H1 (cell line): Measurements from ENCODE around the gene TBC1D32. TPM values are rescaled to one million over a fixed set of nuclear protein-coding genes. Genes with fewer than 3 reads are reported as not detected.

Experiments used
- CTCF ChIA-PET: fragments of 300-600 bp; sonication (Branson Sonifier 250); formaldehyde crosslinking; loops from one replicate; lab custom pipeline; 2021; ENCODE audit not compliant: partially characterized antibody; lab: Charles Lee
- POLR2A ChIA-PET: fragments of 300-600 bp; sonication (Branson Sonifier 250); formaldehyde crosslinking; loops from one replicate; lab custom pipeline; 2021; ENCODE audit warnings: inconsistent platforms; ENCODE audit not compliant: partially characterized antibody; lab: Charles Lee
- DNase-seq, 2 experiments: peaks; one replicate each; pipeline versions ENCODE4 v3.0.0 to v3.0.0-alpha.2; 2010 to 2022; ENCODE audit warnings: low spot score in 2 of 2, low read depth in 1 of 2, mixed read lengths in 1 of 2
- FAIRE-seq: peaks from 2 replicates; lab custom pipeline; 2011; peaks lifted over from hg19 to GRCh38; lab: Jason Lieb, UNC
- H2AFZ ChIP-seq: 2 replicates; pipeline ENCODE4 v1.8.1; 2012; ENCODE audit warnings: low read length, inconsistent platforms
- H2AK5ac ChIP-seq: 2 replicates; pipeline ENCODE4 v1.6.1; 2013; ENCODE audit warnings: low read depth, low read length
- H2BK120ac ChIP-seq: replicated peaks from 2 replicates; pipeline ENCODE3; 2013; ENCODE audit warnings: low read depth, low read length, inconsistent platforms
- H2BK12ac ChIP-seq: 2 replicates; pipeline ENCODE4 v1.6.1; 2013; ENCODE audit warnings: low read depth, low read length
- H2BK15ac ChIP-seq: 2 replicates; pipeline ENCODE4 v1.6.1; 2013; ENCODE audit warnings: low read length
- H2BK20ac ChIP-seq: 2 replicates; pipeline ENCODE4 v1.6.1; 2013; ENCODE audit warnings: low read length
- H2BK5ac ChIP-seq: 2 replicates; pipeline ENCODE4 v1.6.1; 2013; ENCODE audit warnings: low read depth, low read length
- H3K14ac ChIP-seq: 2 replicates; pipeline ENCODE4 v1.6.1; 2013; ENCODE audit warnings: inconsistent platforms; ENCODE audit not compliant: insufficient read length
- H3K18ac ChIP-seq: 2 replicates; pipeline ENCODE4 v1.6.1; 2013; ENCODE audit warnings: low read length; ENCODE audit errors: extremely low read depth
- H3K23ac ChIP-seq: 2 replicates; pipeline ENCODE4 v1.6.1; 2013; ENCODE audit warnings: inconsistent platforms; ENCODE audit not compliant: insufficient read length
- H3K23me2 ChIP-seq: 2 replicates; pipeline ENCODE4 v1.6.1; 2013; ENCODE audit warnings: low read depth, low read length
- H3K27ac ChIP-seq: 2 replicates; pipeline ENCODE4 v1.6.1; 2011; ENCODE audit warnings: low read depth, low read length, inconsistent platforms
- H3K27me3 ChIP-seq, 4 experiments: replicated peaks in 1 of 4; 1 replicate in 1 of 4; 2 replicates in 3 of 4; pipeline versions ENCODE4 v1.6.1 to v1.8.1; 2011 to 2013; ENCODE audit warnings: low read length in 3 of 4, mild to moderate bottlenecking in 3 of 4, inconsistent platforms in 2 of 4, mixed read lengths in 2 of 4, moderate library complexity in 1 of 4; ENCODE audit not compliant: control insufficient read depth in 3 of 4, insufficient read depth in 3 of 4; ENCODE audit errors: extremely low read depth in 1 of 4
- H3K36me3 ChIP-seq, 4 experiments: 2 replicates each; pipeline versions ENCODE4 v1.6.1 to v1.8.1; 2011 to 2013; ENCODE audit warnings: mild to moderate bottlenecking in 4 of 4, low read length in 3 of 4, moderate library complexity in 2 of 4, control low read depth in 1 of 4, inconsistent platforms in 1 of 4; ENCODE audit not compliant: insufficient read depth in 4 of 4, control insufficient read depth in 2 of 4
- H3K4ac ChIP-seq: replicated peaks from 2 replicates; pipeline ENCODE3; 2013; ENCODE audit warnings: low read length, low read depth, mixed read lengths, inconsistent platforms; ENCODE audit not compliant: insufficient read length
- H3K4me1 ChIP-seq, 4 experiments: replicated peaks in 1 of 4; 1 replicate in 1 of 4; 2 replicates in 3 of 4; pipeline versions ENCODE4 v1.6.1 to v1.8.1; 2011 to 2013; ENCODE audit warnings: low read length in 3 of 4, inconsistent platforms in 2 of 4, mixed read lengths in 1 of 4; ENCODE audit not compliant: insufficient read depth in 4 of 4, control insufficient read depth in 3 of 4
- H3K4me2 ChIP-seq, 2 experiments: 2 replicates each; pipeline versions ENCODE4 v1.6.1 to v1.8.1; 2011 to 2013; ENCODE audit warnings: low read depth in 2 of 2, low read length in 2 of 2, control low read depth in 1 of 2, inconsistent platforms in 1 of 2, mild to moderate bottlenecking in 1 of 2; ENCODE audit not compliant: insufficient read depth in 1 of 2
- H3K4me3 ChIP-seq, 4 experiments: fragments of 200-600, 300-600 bp in 1 of 4; sonication (generic), shearing (Covaris generic), sonication (Bioruptor Twin) in 1 of 4; 2 replicates each; pipeline versions ENCODE4 v1.5.1 to v1.8.1; 2011 to 2016; ENCODE audit warnings: low read length in 4 of 4, low read depth in 3 of 4, control low read depth in 2 of 4, inconsistent platforms in 2 of 4, mild to moderate bottlenecking in 2 of 4, mixed read lengths in 1 of 4, moderate library complexity in 1 of 4; ENCODE audit not compliant: insufficient read depth in 2 of 4; ENCODE audit errors: extremely low read depth in 1 of 4
- H3K56ac ChIP-seq: replicated peaks from 2 replicates; pipeline ENCODE3; 2013; ENCODE audit warnings: low read depth, mild to moderate bottlenecking, mixed read lengths, low read length, inconsistent platforms; ENCODE audit not compliant: insufficient read length
- H3K79me1 ChIP-seq: 2 replicates; pipeline ENCODE4 v1.6.1; 2013; ENCODE audit warnings: low read depth, low read length, control low read depth
- H3K79me2 ChIP-seq, 2 experiments: 2 replicates each; pipeline versions ENCODE4 v1.6.1 to v1.8.1; 2012 to 2013; ENCODE audit warnings: low read length in 2 of 2, mild to moderate bottlenecking in 2 of 2, inconsistent platforms in 1 of 2; ENCODE audit not compliant: insufficient read depth in 2 of 2, control insufficient read depth in 1 of 2
- H3K9ac ChIP-seq, 4 experiments: replicated peaks in 1 of 4; 1 replicate in 1 of 4; 2 replicates in 3 of 4; pipeline versions ENCODE4 v1.6.1 to v1.8.1; 2011 to 2013; ENCODE audit warnings: low read depth in 3 of 4, low read length in 3 of 4, control low read depth in 2 of 4, mild to moderate bottlenecking in 2 of 4, moderate library complexity in 2 of 4, inconsistent platforms in 1 of 4; ENCODE audit errors: extremely low read depth in 1 of 4
- H3K9me3 ChIP-seq, 2 experiments: 2 replicates each; pipeline versions ENCODE4 v1.6.1 to v1.8.1; 2012 to 2013; ENCODE audit warnings: mild to moderate bottlenecking in 2 of 2, moderate library complexity in 2 of 2, control low read depth in 1 of 2, inconsistent platforms in 1 of 2, low read depth in 1 of 2, low read length in 1 of 2, mixed read lengths in 1 of 2; ENCODE audit not compliant: insufficient read depth in 2 of 2
- H4K20me1 ChIP-seq, 2 experiments: replicated peaks in 1 of 2; 2 replicates each; pipeline versions ENCODE3 to v1.8.1; 2011 to 2013; ENCODE audit warnings: inconsistent platforms in 2 of 2, low read length in 2 of 2, mild to moderate bottlenecking in 1 of 2; ENCODE audit not compliant: insufficient read depth in 2 of 2, control insufficient read depth in 1 of 2
- H4K5ac ChIP-seq: 2 replicates; pipeline ENCODE4 v1.6.1; 2013; ENCODE audit warnings: low read length, low read depth, mixed read lengths, inconsistent platforms; ENCODE audit not compliant: insufficient read length
- H4K8ac ChIP-seq: 2 replicates; pipeline ENCODE4 v1.8.0; 2013; ENCODE audit warnings: mild to moderate bottlenecking, moderate library complexity, low read length, inconsistent platforms; ENCODE audit not compliant: insufficient read depth; ENCODE audit errors: extremely low read depth
- H4K91ac ChIP-seq: replicated peaks from 2 replicates; pipeline ENCODE3; 2013; ENCODE audit warnings: low read length, mixed read lengths, inconsistent platforms; ENCODE audit not compliant: insufficient read length
- HDAC2 ChIP-seq, 2 experiments: fragments of 300-600 bp in 1 of 2; sonication (generic) in 1 of 2; IDR thresholded peaks; 2 replicates each; pipeline ENCODE4 v1.6.1; 2011 to 2012; ENCODE audit warnings: low read depth in 2 of 2, low read length in 2 of 2, mild to moderate bottlenecking in 2 of 2, moderate library complexity in 2 of 2, borderline replicate concordance in 1 of 2, inconsistent platforms in 1 of 2
- NANOG ChIP-seq: IDR thresholded peaks from 2 replicates; pipeline ENCODE4 v1.6.1; 2011; ENCODE audit warnings: low read length, low read depth, mild to moderate bottlenecking, inconsistent platforms; ENCODE audit not compliant: insufficient read depth, poor library complexity, severe bottlenecking
- POU5F1 ChIP-seq: IDR thresholded peaks from 2 replicates; pipeline ENCODE4 v1.6.1; 2011; ENCODE audit warnings: low read depth, mild to moderate bottlenecking, low read length, moderate library complexity
- SP2 ChIP-seq: IDR thresholded peaks from 2 replicates; pipeline ENCODE4 v1.6.1; 2012; ENCODE audit warnings: mild to moderate bottlenecking, low read length, inconsistent platforms
- SRF ChIP-seq: IDR thresholded peaks from 2 replicates; pipeline ENCODE4 v1.6.1; 2011; ENCODE audit warnings: mild to moderate bottlenecking, low read depth, low read length, moderate library complexity
- WGBS, 2 experiments: shearing (Covaris generic) in 1 of 2; methylation state at CpG; one replicate each; pipeline versions ENCODE4 v1.1.6 to v1.1.7; 2013 to 2015; ENCODE audit warnings: low lambda C conversion rate in 2 of 2, mixed read lengths in 2 of 2, inconsistent platforms in 1 of 2, low coverage in 1 of 2, missing lambda C conversion rate in 1 of 2; ENCODE audit not compliant: insufficient replicate concordance in 2 of 2, insufficient coverage in 1 of 2, insufficient read length in 1 of 2; ENCODE audit errors: extremely low coverage in 1 of 2, missing lambda C conversion rate in 1 of 2; 5-methylcytosine and 5-hydroxymethylcytosine counted together
- polyA plus RNA-seq, 7 experiments: library from polyadenylated mRNA; depleted of rRNA in 3 of 7; stranded (reverse) in 5 of 7; unstranded in 2 of 7; fragments of >200 nt in 5 of 7; fragments of 200-250 nt in 2 of 7; gene quantifications; 1 replicate in 5 of 7; 2 replicates in 1 of 7; 4 replicates in 1 of 7; pipeline versions ENCODE4 v1.2.1 to v1.2.3, GENCODE V29; 2011 to 2013; ENCODE audit warnings: missing spikeins in 2 of 7, mixed read lengths in 2 of 7
- total RNA-seq: library from RNA; stranded (reverse); fragmentation: NEBNext Ultra II Directional; extraction: Animal tissue kit (Norgen Biotek cat#: 25700); gene quantifications from 2 replicates; pipeline ENCODE4 v1.2.1, GENCODE V29; 2021
- TF ChIP-seq, protein P1 (sequence below): IDR thresholded peaks from 2 replicates; pipeline ENCODE4 v1.6.1; 2012; ENCODE audit warnings: inconsistent platforms
- TF ChIP-seq, protein P2 (sequence below): IDR thresholded peaks from 2 replicates; pipeline ENCODE4 v1.6.1; 2012; ENCODE audit warnings: inconsistent platforms
- TF ChIP-seq, protein P3 (sequence below), 3 experiments: IDR thresholded peaks; 1 replicate in 2 of 3; 2 replicates in 1 of 3; pipeline versions ENCODE4 v1.5.1 to v1.6.1; 2011; ENCODE audit warnings: low read length in 3 of 3, mild to moderate bottlenecking in 3 of 3, inconsistent platforms in 2 of 3, low read depth in 1 of 3, moderate library complexity in 1 of 3; ENCODE audit not compliant: insufficient read depth in 1 of 3; ENCODE audit errors: control extremely low read depth in 1 of 3

TBC1D32 gene
- total and polyA plus RNA-seq, 2 of the 8 experiments (the other 6 are each of a cell fraction or from before 2014, with no cell fraction given): 5.3 to 7.1 TPM

DNA sequence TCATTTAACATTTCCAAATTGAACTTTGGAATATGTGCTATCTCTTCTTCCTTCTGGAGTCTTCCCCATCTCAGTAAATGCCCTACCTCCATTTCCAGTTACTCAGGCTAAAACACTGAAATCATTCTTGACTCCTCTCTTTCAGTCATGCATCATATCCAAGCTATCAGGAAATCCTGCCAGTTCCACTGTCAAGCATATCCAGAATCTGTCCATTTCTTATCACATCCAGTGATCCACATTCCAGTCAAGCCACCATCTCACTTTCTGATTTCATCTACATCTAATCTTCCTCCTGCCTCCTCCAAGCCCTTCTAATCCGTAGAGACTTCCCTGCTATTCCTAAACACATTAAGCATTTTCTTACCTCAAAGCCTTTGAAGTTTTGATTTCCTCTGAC lies 15.3 kb upstream of the TBC1D32 start:
- Histone ChIP-seq H2BK120ac (no peak overlapping the region), H3K14ac (no peak overlapping the region), H3K4ac (no peak overlapping the region), H3K36me3 (no peaks in the 10 kb centered on the region), H3K23ac (no peak overlapping the region), H2BK20ac (no peak overlapping the region), H3K27ac (no peak overlapping the region), H3K79me2 (no peaks in the 10 kb centered on the region), H4K91ac (no peak overlapping the region), H3K4me2 (no peak overlapping the region), H3K9me3 (no peaks in the 10 kb centered on the region), H2AFZ (no peak overlapping the region), H4K5ac (no peak overlapping the region), H3K4me3 (no peak overlapping the region), H4K20me1 (no peaks in the 10 kb centered on the region), H3K18ac (no peak overlapping the region), H3K4me1 (no peaks in the 10 kb centered on the region), H3K9ac (no peak overlapping the region), H2AK5ac (no peak overlapping the region), H3K23me2 (no peaks in the 10 kb centered on the region), H3K27me3 (no peaks in the 10 kb centered on the region), H2BK5ac (no peak overlapping the region), H3K79me1 (no peaks in the 10 kb centered on the region), H3K56ac (no peak overlapping the region), H2BK15ac (no peak overlapping the region), H4K8ac (no peak overlapping the region), H2BK12ac (no peak overlapping the region)
- 75% methylated on average over 1 of the region's 1 CpG; no CpG with 5 or more reads in 1 of the 2 experiments for WGBS, 2 experiments
- ChIA-PET POLR2A (no interaction called here), CTCF (interaction anchor here (2.5 kb wide), 1 partner anchor 8 kb away, joined by 7 read pairs; no protein-coding TSS in a partner anchor)
- no peak for FAIRE-seq
- no peak for DNase-seq
- TF ChIP-seq SRF (no peak), SP2 (no peak), POU5F1 (no peak), NANOG (no peak), HDAC2 (IDR thresholded peaks at IDR 0.05; ENCODE audit: borderline replicate concordance in 1 of 2, low read depth in 2 of 2, low read length in 2 of 2) (no peak)
- TF ChIP-seq, protein P1, sequence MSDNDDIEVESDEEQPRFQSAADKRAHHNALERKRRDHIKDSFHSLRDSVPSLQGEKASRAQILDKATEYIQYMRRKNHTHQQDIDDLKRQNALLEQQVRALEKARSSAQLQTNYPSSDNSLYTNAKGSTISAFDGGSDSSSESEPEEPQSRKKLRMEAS: no peak
- TF ChIP-seq, protein P2, sequence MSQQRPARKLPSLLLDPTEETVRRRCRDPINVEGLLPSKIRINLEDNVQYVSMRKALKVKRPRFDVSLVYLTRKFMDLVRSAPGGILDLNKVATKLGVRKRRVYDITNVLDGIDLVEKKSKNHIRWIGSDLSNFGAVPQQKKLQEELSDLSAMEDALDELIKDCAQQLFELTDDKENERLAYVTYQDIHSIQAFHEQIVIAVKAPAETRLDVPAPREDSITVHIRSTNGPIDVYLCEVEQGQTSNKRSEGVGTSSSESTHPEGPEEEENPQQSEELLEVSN: no peak
- TF ChIP-seq, protein P3, sequence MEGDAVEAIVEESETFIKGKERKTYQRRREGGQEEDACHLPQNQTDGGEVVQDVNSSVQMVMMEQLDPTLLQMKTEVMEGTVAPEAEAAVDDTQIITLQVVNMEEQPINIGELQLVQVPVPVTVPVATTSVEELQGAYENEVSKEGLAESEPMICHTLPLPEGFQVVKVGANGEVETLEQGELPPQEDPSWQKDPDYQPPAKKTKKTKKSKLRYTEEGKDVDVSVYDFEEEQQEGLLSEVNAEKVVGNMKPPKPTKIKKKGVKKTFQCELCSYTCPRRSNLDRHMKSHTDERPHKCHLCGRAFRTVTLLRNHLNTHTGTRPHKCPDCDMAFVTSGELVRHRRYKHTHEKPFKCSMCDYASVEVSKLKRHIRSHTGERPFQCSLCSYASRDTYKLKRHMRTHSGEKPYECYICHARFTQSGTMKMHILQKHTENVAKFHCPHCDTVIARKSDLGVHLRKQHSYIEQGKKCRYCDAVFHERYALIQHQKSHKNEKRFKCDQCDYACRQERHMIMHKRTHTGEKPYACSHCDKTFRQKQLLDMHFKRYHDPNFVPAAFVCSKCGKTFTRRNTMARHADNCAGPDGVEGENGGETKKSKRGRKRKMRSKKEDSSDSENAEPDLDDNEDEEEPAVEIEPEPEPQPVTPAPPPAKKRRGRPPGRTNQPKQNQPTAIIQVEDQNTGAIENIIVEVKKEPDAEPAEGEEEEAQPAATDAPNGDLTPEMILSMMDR (IDR thresholded peaks at IDR 0.05; ENCODE audit: control extremely low read depth in 1 of 3, insufficient read depth in 1 of 3, low read depth in 1 of 3, low read length in 3 of 3): no peak
